OCI-LY7 (cell line): ENCODE measurements around the gene FASTKD2. TPM values are rescaled to one million over a fixed set of nuclear protein-coding genes. Genes with fewer than 3 reads are reported as not detected.

Experiments used
- BruUV-seq: library from RNA; stranded (reverse); fragments of 400-500 nt; replicated peaks from 2 replicates; lab custom pipeline; 2021; lab: Mats Ljungman, UMichigan
- CTCF ChIA-PET: fragments of 300-600 bp; sonication (Branson Sonifier 250); formaldehyde crosslinking; loops from one replicate; lab custom pipeline; 2022; ENCODE audit warnings: antibody characterized with exemption; ENCODE audit not compliant: unreplicated experiment; lab: Charles Lee
- POLR2A ChIA-PET: fragments of 300-600 bp; sonication (Branson Sonifier 250); formaldehyde crosslinking; loops from one replicate; lab custom pipeline; 2022; ENCODE audit warnings: antibody characterized with exemption; lab: Charles Lee
- DNase-seq: peaks from one replicate; pipeline ENCODE4 v3.0.0-alpha.2; 2015; ENCODE audit warnings: low spot score
- H2AFZ ChIP-seq: fragments of 200-600 bp; sonication (generic), shearing (Covaris generic); 2 replicates; pipeline ENCODE4 v1.6.1; 2014; ENCODE audit warnings: mild to moderate bottlenecking, antibody characterized with exemption, low read length, moderate library complexity
- H3K27ac ChIP-seq: fragments of 200-600 bp; sonication (generic); 2 replicates; pipeline ENCODE4 v1.5.1; 2014; ENCODE audit warnings: mixed run types, low read depth, mild to moderate bottlenecking, moderate library complexity, low read length, inconsistent platforms; ENCODE audit not compliant: poor library complexity, severe bottlenecking
- H3K36me3 ChIP-seq: fragments of 200-600 bp; sonication (generic); 2 replicates; pipeline ENCODE4 v1.6.1; 2014; ENCODE audit warnings: mild to moderate bottlenecking, antibody characterized with exemption, low read length, moderate library complexity, mixed read lengths; ENCODE audit not compliant: insufficient read depth
- H3K4me1 ChIP-seq: fragments of 200-600 bp; sonication (generic); 2 replicates; pipeline ENCODE4 v1.5.1; 2014; ENCODE audit warnings: mild to moderate bottlenecking, low read length; ENCODE audit not compliant: insufficient read depth, poor library complexity, severe bottlenecking
- H3K4me2 ChIP-seq: fragments of 200-600 bp; sonication (generic); 2 replicates; pipeline ENCODE4 v1.6.1; 2014; ENCODE audit warnings: mild to moderate bottlenecking, low read length
- H3K4me3 ChIP-seq: fragments of 200-600 bp; sonication (generic); 2 replicates; pipeline ENCODE4 v1.5.1; 2014; ENCODE audit warnings: mild to moderate bottlenecking, low read depth, low read length; ENCODE audit not compliant: poor library complexity, severe bottlenecking
- H3K79me2 ChIP-seq: fragments of 200-600 bp; sonication (generic); 2 replicates; pipeline ENCODE4 v1.6.1; 2016; ENCODE audit warnings: low read depth, mild to moderate bottlenecking, low read length, moderate library complexity, mixed read lengths; ENCODE audit not compliant: insufficient read depth
- H3K9me2 ChIP-seq: fragments of 200-600 bp; sonication (generic); 2 replicates; pipeline ENCODE4 v1.6.1; 2016; ENCODE audit warnings: mild to moderate bottlenecking, low read length, mixed read lengths; ENCODE audit not compliant: insufficient read depth
- H3K9me3 ChIP-seq: fragments of 200-600 bp; sonication (generic); 2 replicates; pipeline ENCODE4 v1.6.1; 2014; ENCODE audit warnings: mild to moderate bottlenecking, mixed run types, low read length, mixed read lengths
- H4K20me1 ChIP-seq: fragments of 200-600 bp; sonication (generic); 2 replicates; pipeline ENCODE4 v1.6.1; 2014; ENCODE audit warnings: mild to moderate bottlenecking, antibody characterized with exemption, low read length, moderate library complexity, mixed read lengths; ENCODE audit not compliant: insufficient read depth
- EZH2phosphoT487 ChIP-seq: fragments of 200-600 bp; sonication (generic); IDR thresholded peaks from 2 replicates; pipeline ENCODE4 v1.6.1; 2018; ENCODE audit warnings: low read depth, borderline replicate concordance, mild to moderate bottlenecking, mixed run types, antibody characterized with exemption, low read length, moderate library complexity, mixed read lengths
- intact Hi-C: fragments of 100-400 bp; cut with micrococcal nuclease; formaldehyde crosslinking; loops from one replicate; pipeline ENCODE4 v1.10.0; 2022; ENCODE audit not compliant: unreplicated experiment
- total RNA-seq, 2 experiments: library from RNA; depleted of rRNA in 1 of 2; stranded (reverse); fragments of >200 nt in 1 of 2; shearing (Covaris generic) in 1 of 2; gene quantifications; 2 replicates each; pipeline ENCODE4 v1.2.3, GENCODE V29; 2014 to 2022
- TF ChIP-seq, protein P1 (sequence below): fragments of 200-600 bp; sonication (generic); conservative IDR thresholded peaks from 2 replicates; pipeline ENCODE4 v1.5.1; 2014; ENCODE audit warnings: mild to moderate bottlenecking, antibody characterized with exemption, low read length, moderate library complexity, mixed read lengths

FASTKD2 gene
- total RNA-seq, 2 experiments from 2014 or later, result 17.0 to 20.9 TPM

DNA sequence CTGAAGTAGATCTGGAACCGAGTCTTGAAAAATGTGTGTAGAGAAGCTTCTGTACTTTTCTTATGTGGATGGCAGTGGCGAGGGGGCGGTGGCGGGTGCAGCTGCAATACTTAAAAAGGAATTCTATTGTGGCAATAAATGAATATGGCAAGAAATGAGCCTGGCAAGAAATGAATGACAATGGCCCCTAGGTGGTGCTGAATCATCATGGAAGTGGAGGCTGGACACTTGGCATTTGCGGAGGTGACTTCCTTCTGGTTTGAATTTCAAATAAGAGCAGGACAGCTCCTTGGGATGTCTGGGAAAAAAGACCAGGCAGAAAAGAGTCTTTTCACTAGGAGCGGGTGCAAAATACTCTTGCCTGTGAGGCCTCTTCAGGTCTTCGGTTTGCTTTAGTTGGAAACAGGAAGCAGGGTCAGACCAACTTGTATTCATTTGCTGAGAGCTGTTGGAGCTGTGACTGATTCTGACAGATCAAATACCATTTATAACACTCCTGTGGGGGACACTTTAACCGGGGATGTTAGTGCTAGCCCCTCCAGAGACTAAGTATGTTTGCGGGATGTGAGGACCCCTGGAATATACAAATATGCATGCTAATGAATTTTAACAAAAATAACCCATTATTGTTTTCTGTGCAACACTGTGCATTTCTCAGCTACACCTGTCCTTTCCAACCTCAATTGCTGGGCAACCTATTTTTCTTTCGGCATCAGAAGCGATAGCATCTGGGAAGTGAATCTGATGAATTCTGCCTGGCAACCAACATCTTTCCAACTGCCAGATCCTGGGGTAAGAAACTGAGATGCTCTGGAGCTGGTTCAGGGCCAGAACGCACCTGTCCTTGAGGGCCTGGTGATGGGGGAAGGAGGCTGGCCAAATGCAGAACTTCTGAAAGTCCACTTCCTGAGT is 35.4 kb downstream of the FASTKD2 start:
- H3K4me3 ChIP-seq, result no peak overlapping the region
- no peaks in the 10 kb centered on the region for H3K4me1 ChIP-seq
- intact Hi-C loops, result loop anchor here (2.0 kb wide), 1 partner anchor 674 kb away; no protein-coding TSS in a partner anchor
- no peaks in the 10 kb centered on the region for H3K9me2 ChIP-seq
- no peaks in the 10 kb centered on the region for H3K9me3 ChIP-seq
- no peaks in the 10 kb centered on the region for H3K79me2 ChIP-seq
- TF ChIP-seq, protein P1, sequence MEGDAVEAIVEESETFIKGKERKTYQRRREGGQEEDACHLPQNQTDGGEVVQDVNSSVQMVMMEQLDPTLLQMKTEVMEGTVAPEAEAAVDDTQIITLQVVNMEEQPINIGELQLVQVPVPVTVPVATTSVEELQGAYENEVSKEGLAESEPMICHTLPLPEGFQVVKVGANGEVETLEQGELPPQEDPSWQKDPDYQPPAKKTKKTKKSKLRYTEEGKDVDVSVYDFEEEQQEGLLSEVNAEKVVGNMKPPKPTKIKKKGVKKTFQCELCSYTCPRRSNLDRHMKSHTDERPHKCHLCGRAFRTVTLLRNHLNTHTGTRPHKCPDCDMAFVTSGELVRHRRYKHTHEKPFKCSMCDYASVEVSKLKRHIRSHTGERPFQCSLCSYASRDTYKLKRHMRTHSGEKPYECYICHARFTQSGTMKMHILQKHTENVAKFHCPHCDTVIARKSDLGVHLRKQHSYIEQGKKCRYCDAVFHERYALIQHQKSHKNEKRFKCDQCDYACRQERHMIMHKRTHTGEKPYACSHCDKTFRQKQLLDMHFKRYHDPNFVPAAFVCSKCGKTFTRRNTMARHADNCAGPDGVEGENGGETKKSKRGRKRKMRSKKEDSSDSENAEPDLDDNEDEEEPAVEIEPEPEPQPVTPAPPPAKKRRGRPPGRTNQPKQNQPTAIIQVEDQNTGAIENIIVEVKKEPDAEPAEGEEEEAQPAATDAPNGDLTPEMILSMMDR, result peak; percentile 84
- no peak for TF ChIP-seq EZH2phosphoT487
- POLR2A ChIA-PET, result interaction anchor here (0.6 to 1.4 kb wide), 4 partner anchors 8 to 833 kb away, joined by 3 to 4 read pairs (median 3); no protein-coding TSS in a partner anchor
- H4K20me1 ChIP-seq, result no peaks in the 10 kb centered on the region
- H2AFZ ChIP-seq, result peak overlapping the region; percentile 86; the same call in 1 of the 2 replicates
- DNase-seq, result peak; percentile 51
- no peak overlapping the region for H3K27ac ChIP-seq
- no peaks in the 10 kb centered on the region for H3K36me3 ChIP-seq
- BruUV-seq, result no TSS peak
- CTCF ChIA-PET, result interaction anchor here (0.9 kb wide), 1 partner anchor 9 kb away, joined by 3 read pairs; no protein-coding TSS in a partner anchor
- peak overlapping the region; percentile 44; the same call in 1 of the 2 replicates for H3K4me2 ChIP-seq

DNA sequence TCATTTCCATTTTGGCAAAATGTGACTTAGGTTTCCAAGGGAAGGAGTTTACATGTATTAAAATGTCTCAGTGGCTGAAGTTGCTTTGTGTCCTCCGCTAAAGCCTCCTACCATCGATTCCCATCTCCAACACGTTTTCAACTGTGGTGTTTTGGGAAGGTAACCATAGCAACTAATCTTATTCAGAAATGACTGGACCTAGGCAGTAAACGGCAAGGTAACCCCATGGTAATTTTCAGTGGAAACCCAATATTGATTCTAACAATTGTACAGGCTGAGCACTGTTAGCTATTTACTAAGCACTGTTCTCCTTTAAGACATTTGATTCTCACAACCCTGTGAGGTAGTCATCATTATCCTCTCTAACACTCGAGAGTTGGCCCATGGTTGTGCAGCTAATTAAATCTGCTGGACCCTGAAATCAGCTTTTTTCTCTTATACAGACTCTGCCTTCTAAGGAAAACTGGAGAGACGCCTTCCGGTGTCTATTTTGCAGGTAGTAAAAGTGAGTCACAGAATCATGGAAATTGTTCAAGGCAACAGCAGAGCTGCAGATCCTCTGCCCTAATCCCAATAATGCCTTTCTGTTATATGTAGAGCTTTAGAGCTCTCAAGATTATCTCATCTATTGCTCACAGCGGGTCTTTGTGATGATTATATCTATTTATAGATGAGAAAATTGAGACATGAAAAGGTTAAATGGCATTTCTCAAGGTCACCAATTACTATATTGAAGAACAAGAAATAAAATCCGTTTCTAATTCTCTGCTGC is 36.2 kb downstream of the FASTKD2 start:
- ChIA-PET POLR2A (interaction anchor here (0.7 to 1.4 kb wide), 3 partner anchors 9 to 832 kb away, joined by 3 to 4 read pairs (median 3); no protein-coding TSS in a partner anchor), CTCF (interaction anchor here (0.9 kb wide), 1 partner anchor 10 kb away, joined by 3 read pairs; no protein-coding TSS in a partner anchor)
- intact Hi-C loops, result loop anchor here (2.0 kb wide), 1 partner anchor 673 kb away; no protein-coding TSS in a partner anchor
- no peak overlapping the region for H3K4me3 ChIP-seq
- H2AFZ ChIP-seq, result no peak overlapping the region
- H3K36me3 ChIP-seq, result no peaks in the 10 kb centered on the region
- no peaks in the 10 kb centered on the region for H3K9me2 ChIP-seq
- DNase-seq, result no peak
- no TSS peak for BruUV-seq
- H3K9me3 ChIP-seq, result no peaks in the 10 kb centered on the region
- no peak overlapping the region for H3K4me2 ChIP-seq
- no peaks in the 10 kb centered on the region for H4K20me1 ChIP-seq
- H3K4me1 ChIP-seq, result no peaks in the 10 kb centered on the region
- no peak overlapping the region for H3K27ac ChIP-seq
- H3K79me2 ChIP-seq, result no peaks in the 10 kb centered on the region
- TF ChIP-seq EZH2phosphoT487, result no peak
- TF ChIP-seq, protein P1, result no peak
